Breast epithelium (tissue), 4 donors: ENCODE data around the gene GPR137B. TPM values are rescaled to one million over a fixed set of nuclear protein-coding genes. Genes with fewer than 3 reads are reported as not detected.
"Not testable (repeated sequence)": the region's sequence is repeated elsewhere in the genome, so short reads cannot be mapped to it uniquely, and the experiment has no call there.

Experiments used
- DNase-seq, 2 donors: peaks; one replicate each; pipeline ENCODE4 v3.0.0-alpha.2; 2019; ENCODE audit warnings: low spot score in 2 of 2
- H3K27ac ChIP-seq, 2 donors: fragments of 200-600 bp; sonication (generic) in 1 of 2; one replicate each; pipeline ENCODE4 v1.5.1; 2016 to 2019; ENCODE audit warnings: mild to moderate bottlenecking in 1 of 2
- H3K27me3 ChIP-seq, 2 donors: fragments of 200-600 bp; sonication (generic) in 1 of 2; one replicate each; pipeline versions ENCODE4 v1.5.1 to v1.6.0; 2017 to 2019; ENCODE audit warnings: control low read depth in 1 of 2, mild to moderate bottlenecking in 1 of 2
- H3K36me3 ChIP-seq: fragments of 200-600 bp; one replicate; pipeline ENCODE4 v1.5.1; 2019
- H3K4me1 ChIP-seq, 2 donors: fragments of 200-600 bp; sonication (generic); one replicate each; pipeline ENCODE4 v1.5.1; 2016 to 2019; ENCODE audit warnings: control low read depth in 1 of 2
- H3K4me3 ChIP-seq, 3 donors: fragments of 200-600 bp; sonication (generic); 1 replicate in 2 of 3; 2 replicates in 1 of 3; pipeline ENCODE4 v1.5.1; 2016 to 2019; ENCODE audit warnings: mild to moderate bottlenecking in 3 of 3, moderate library complexity in 2 of 3
- H3K9me3 ChIP-seq, 2 donors: fragments of 200-600 bp; sonication (generic) in 1 of 2; one replicate each; pipeline ENCODE4 v1.5.1; 2016 to 2019; ENCODE audit warnings: control low read depth in 1 of 2
- CTCF ChIP-seq, 3 donors: fragments of 450-650 bp; IDR thresholded peaks; one replicate each; pipeline ENCODE4 v1.5.1; 2016 to 2017; ENCODE audit warnings: antibody characterized with exemption in 3 of 3, mild to moderate bottlenecking in 3 of 3, moderate library complexity in 3 of 3
- POLR2A ChIP-seq: fragments of 450-650 bp; IDR thresholded peaks from one replicate; pipeline ENCODE4 v1.6.1; 2016; ENCODE audit warnings: antibody characterized with exemption, mild to moderate bottlenecking, moderate library complexity
- POLR2AphosphoS5 ChIP-seq, 3 donors: sonication (generic); formaldehyde crosslinking; IDR thresholded peaks; one replicate each; pipeline ENCODE4 v1.6.1; 2017; ENCODE audit warnings: antibody characterized with exemption in 3 of 3
- intact Hi-C: fragments of 100-400 bp; cut with DNase I; formaldehyde crosslinking; loops from one replicate; pipeline ENCODE4 v1.15.1; 2023; ENCODE audit warnings: low total_unique reads
- total RNA-seq, 3 donors: library from RNA; depleted of rRNA; stranded (reverse); fragments of >200 nt; gene quantifications; one replicate each; pipeline ENCODE4 v1.1.0, GENCODE V29; 2016

The GPR137B gene
- total RNA-seq, 3 donors from 2014 or later: 24.1 to 29.6 (median 25.6) TPM

- H3K4me3 ChIP-seq: no peak overlapping the region
- no peaks in the 10 kb centered on the region for H3K27me3 ChIP-seq
- no peak overlapping the region for H3K27ac ChIP-seq
- no peaks in the 10 kb centered on the region for H3K36me3 ChIP-seq
- intact Hi-C loops: no loop called here
- TF ChIP-seq POLR2A: no peak
- no peak for TF ChIP-seq CTCF (IDR thresholded peaks at IDR 0.05)
- TF ChIP-seq POLR2AphosphoS5 (IDR thresholded peaks at IDR 0.05): no peak
- H3K4me1 ChIP-seq: no peaks in the 10 kb centered on the region
- peak in 1 of 2 donors; percentile 2 for DNase-seq
- H3K9me3 ChIP-seq: no peaks in the 10 kb centered on the region
Observed at GRCh38 chr1:236176337-236177336, 34.3 kb downstream of the GPR137B start.

GRCh38 chr1:236179634-236180033 is 37.3 kb downstream of the GPR137B start:
- TF ChIP-seq POLR2AphosphoS5 (IDR thresholded peaks at IDR 0.05): no peak
- no peak for TF ChIP-seq CTCF (IDR thresholded peaks at IDR 0.05)
- no peak for TF ChIP-seq POLR2A
- Histone ChIP-seq H3K4me3 (no peak overlapping the region), H3K27ac (no peak overlapping the region), H3K27me3 (no peaks in the 10 kb centered on the region), H3K4me1 (no peaks in the 10 kb centered on the region), H3K36me3 (no peaks in the 10 kb centered on the region), H3K9me3 (no peaks in the 10 kb centered on the region)
- DNase-seq: no peak
- intact Hi-C loops: no loop called here

GRCh38 chr1:236181059-236181458 is 38.7 kb downstream of the GPR137B start:
- Histone ChIP-seq H3K27ac (no peak overlapping the region), H3K4me1 (no peaks in the 10 kb centered on the region), H3K4me3 (no peak overlapping the region), H3K27me3 (no peaks in the 10 kb centered on the region), H3K36me3 (no peaks in the 10 kb centered on the region), H3K9me3 (no peaks in the 10 kb centered on the region)
- no peak for DNase-seq
- TF ChIP-seq POLR2AphosphoS5 (IDR thresholded peaks at IDR 0.05): no peak
- TF ChIP-seq POLR2A: no peak
- no peak for TF ChIP-seq CTCF (IDR thresholded peaks at IDR 0.05)
- intact Hi-C loops: no loop called here

GRCh38 chr1:236185687-236186086 is 43.3 kb downstream of the GPR137B start:
- intact Hi-C loops: no loop called here
- Histone ChIP-seq H3K9me3 (no peaks in the 10 kb centered on the region), H3K36me3 (no peaks in the 10 kb centered on the region), H3K27me3 (no peaks in the 10 kb centered on the region), H3K4me1 (no peaks in the 10 kb centered on the region), H3K4me3 (no peak overlapping the region), H3K27ac (no peak overlapping the region)
- no peak for DNase-seq
- TF ChIP-seq POLR2AphosphoS5 (IDR thresholded peaks at IDR 0.05) (no peak), CTCF (IDR thresholded peaks at IDR 0.05) (no peak), POLR2A (no peak)

GRCh38 chr1:236186471-236186870 is 44.1 kb downstream of the GPR137B start:
- DNase-seq, H3K27ac ChIP-seq, H3K36me3 ChIP-seq, H3K4me1 ChIP-seq, H3K9me3 ChIP-seq, H3K4me3 ChIP-seq, H3K27me3 ChIP-seq, intact Hi-C loops: not testable (repeated sequence)

GRCh38 chr1:236188084-236188483 is 45.7 kb downstream of the GPR137B start:
- DNase-seq, H3K27me3 ChIP-seq, H3K27ac ChIP-seq, H3K4me1 ChIP-seq, H3K36me3 ChIP-seq, H3K9me3 ChIP-seq, H3K4me3 ChIP-seq, intact Hi-C loops: not testable (repeated sequence)
